GM18873 (cell line): ENCODE measurements around the gene C19orf67.

Source experiments
- ATAC-seq: cut with Tn5 transposase; IDR thresholded peaks from one replicate; pipeline ENCODE4 v1.9.1; 2021; ENCODE audit warnings: mild to moderate bottlenecking, moderate library complexity, moderate number of reproducible peaks; ENCODE audit not compliant: unreplicated experiment, low FRiP score

C19orf67 gene

GRCh38 chr19:14088634-14089411 lies 3.2 kb upstream of the C19orf67 start:
- ATAC-seq: no peak

DNA sequence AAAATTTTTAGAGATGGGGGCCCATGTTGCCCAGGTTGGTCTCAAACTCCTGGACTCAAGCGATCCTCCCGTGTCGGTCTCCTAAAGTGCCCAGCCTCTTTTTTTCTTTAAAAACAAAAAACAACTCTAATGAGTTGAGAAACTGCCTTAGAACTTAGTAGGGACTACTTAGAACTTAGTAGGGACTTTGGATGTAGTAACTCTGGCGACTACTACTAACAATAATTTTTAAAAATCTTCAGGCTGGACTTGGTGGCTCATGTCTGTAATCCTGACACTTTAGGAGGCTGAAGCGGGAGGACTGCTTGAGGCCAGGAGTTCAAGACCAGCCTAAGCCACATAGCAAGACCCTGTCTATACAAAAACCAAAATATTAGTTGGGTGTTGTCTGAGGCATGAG lies 515 bp upstream of the C19orf67 start:
- no peak for ATAC-seq

DNA sequence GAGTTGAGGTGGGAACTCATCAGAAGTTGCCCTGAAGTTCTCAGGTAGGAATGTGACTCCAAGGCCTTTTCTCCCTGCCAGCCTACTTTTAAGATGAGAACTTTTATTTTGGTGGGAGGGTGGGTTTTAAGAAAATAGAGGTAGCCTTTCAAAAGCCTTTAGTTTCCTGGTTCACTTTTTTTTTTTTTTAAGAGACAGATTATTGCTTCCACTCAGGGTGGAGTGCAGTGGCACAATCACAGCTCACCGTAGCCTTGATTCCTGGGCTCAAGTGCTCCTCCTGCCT lies 3.0 kb downstream of the C19orf67 start:
- no peak for ATAC-seq

DNA sequence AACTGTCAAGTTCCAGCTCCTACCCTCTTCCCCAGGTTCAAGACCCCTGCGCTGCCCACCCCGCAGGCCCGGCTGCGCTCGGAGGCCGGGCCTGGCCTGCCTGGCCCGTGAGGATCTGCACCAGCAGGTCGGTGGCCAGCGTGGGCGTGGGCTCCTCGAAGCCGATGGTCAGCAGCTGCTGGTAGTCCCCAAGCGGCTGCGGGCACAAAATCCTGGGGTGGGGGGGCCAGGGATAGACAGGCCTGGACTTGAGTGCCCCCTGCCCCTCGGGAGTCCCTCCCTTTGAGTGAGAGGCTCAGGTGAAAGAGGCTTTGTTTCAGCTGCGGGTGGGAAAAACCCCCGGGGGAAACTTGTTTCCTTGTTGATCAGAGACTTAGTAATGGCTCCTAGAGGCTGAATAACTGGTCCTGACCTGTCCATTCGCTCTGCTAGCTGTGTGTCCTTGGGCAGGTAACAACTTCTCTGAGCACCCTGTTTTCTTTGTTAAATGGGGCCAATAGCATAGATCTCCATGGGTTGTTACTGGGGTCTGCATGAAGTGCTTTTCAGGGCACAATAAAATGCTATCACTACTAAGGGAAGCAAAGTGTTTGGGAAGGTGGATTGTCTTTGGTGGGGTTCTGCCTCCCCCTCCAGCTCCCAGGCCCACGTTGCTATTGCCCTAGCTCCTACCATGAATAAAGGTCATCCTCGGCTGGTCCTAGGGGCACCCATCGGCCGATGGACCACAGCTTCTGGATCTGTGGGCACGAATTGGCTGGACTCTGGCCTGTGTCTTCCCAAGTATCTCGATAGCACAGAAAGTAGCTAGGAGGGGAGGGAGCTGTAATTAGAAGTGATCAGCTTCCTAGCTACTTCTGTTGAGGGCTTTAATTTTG lies 3.5 kb downstream of the C19orf67 start:
- no peak for ATAC-seq

DNA sequence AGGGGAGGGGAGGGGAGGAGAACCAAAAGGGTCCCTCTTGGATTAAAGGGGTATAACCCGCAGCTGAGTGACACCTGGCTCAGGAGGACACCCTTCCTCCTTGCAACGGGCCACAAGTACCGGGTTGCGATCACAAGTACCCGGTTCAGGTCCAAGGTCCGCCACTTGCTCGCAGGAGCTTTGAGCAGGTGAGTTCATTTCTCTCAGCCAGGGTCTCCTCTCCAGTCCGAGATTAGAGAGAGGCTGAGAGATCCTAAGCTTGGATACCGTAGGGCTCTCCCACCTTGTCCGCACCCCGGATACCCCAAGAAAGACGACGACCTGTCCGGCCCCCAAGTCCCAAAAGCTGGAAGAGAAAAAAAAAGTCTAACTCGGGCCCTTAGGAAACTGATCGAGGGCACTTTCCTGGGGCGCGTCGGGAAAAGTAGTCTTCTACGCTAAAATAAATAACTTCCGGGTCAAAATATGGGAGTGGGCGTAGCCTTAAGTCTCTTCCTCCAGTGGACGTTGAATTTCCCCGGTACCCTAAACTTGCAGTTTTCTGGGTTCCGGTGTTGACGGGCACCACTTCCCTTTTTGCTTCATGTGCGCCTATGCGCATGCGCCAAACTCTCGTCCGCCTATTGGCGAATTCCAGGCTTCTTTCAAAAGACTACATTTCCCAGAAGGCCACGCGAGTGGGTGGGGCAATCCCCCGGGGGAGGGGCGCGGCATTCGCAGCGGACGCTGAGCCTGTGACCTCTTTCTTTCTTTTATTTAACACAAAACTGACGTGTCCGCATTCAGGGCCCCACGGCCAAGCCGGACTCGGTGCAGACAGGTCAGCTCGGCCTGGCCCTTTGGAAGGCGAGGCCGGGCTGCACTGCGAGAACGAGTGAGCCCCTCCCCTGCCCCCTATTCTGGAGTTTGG lies 4.4 kb downstream of the C19orf67 start:
- peak; percentile 89 for ATAC-seq

DNA sequence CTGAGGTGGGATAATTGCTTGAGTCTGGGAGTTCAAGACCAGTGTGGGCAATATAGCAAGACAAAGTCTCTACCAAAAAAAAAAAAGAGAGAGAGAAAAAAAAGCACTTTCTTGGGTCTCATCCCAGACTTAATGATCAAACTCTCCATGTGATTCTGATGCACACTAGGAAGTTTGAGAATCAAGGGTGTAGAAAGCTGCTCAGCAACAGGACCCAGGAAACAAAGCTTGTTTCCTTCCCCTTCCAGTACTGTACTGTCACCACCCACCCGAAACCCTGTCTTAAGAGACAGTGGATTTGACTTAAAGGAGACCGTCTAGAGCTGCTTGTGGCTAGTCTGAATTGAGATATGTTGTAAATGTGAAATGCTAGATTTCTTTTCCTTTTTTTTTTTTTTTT lies 7.2 kb downstream of the C19orf67 start:
- ATAC-seq: no peak

DNA sequence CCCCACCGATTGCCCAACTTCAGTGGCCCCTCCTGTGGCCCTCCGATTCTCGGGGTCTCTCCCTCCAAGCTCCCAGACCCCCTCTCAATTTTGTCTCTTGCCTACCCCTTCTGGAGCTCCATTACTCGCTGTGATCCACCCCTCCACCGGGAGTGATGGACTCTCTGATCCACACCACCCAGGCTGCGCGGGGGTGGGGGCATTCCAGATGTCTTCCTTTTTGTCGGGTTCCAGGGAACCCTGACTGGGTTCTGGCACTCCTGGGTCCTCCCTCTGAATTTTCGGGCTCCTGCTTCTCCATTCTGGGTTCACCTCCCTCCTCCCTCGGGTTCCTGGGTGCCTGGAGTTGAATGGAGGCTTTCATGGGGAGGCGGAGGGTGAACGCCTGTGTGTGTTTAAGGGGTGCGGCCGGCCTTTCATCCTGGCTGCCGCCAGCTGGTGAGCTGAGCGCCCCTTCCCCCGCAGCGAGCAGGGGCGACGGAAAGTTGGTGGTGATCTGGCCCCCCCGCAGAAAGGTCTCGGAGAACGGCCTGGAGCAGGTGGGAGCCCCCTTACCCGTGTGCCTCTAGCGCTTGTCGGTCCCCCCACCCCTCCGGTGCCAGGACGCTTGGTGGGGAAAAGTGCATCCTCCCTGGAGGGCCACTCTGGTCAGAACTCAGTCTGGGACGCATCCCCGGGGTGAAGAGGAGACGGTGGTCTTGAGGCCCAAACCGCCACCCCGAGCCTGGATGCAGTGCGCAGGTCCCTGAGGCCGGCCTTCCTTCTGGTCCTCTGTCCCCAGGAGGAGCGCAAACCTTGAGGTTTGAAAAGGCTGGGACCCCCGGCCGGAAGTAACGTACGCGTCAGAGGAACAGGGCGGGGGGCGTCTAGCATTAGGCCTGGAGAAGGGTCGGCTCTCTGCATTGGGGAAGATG lies 11.4 kb downstream of the C19orf67 start:
- no peak for ATAC-seq

GRCh38 chr19:14073261-14073924 lies 12.2 kb downstream of the C19orf67 start:
- no peak for ATAC-seq

GRCh38 chr19:14072535-14073260 lies 12.9 kb downstream of the C19orf67 start, which contains the start of gene MISP3:
TSS of gene MISP3 (plus strand) at chr19:14072786. CDS start at chr19:14073310, 524 bp downstream.
- ATAC-seq: no peak

GRCh38 chr19:14070268-14071050 lies 15.1 kb downstream of the C19orf67 start:
- ATAC-seq: no peak

DNA sequence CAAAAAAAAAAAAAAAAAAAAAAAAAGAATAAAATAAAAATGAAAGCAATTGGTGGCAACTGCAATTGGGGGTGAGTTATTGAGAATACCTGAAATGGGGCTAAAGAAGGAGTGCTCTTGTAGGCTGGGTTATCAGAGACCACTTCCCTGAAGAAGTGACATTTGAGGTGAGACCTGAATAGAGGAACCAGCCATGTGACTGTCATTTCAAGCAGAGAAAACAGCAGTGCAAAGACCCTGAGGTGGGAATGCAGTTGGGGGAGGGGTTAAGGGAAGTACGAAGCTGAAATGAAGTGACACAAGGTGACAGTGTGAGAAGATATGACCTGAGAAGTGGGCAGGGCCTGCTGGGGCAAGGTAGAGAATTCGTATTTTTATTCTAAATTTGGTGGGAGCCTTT lies 19.4 kb downstream of the C19orf67 start:
- no peak for ATAC-seq

- no peak for ATAC-seq
These were observed 22.5 kb downstream of the C19orf67 start for GRCh38 chr19:14063105-14063504.

DNA sequence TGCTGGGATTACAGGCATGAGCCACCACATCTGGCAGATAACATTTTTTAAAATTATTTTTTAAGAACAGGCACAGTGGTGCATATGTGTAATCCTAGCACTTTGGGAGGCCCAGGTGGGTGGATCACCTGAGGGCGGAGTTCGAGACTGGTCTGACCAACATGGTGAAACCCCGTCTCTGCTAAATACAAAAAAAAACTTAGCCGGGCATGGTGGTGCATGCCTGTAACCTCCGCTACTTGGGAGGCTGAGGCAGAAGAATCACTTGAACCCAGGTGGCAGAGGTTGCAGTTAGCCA lies 23.1 kb downstream of the C19orf67 start:
- no peak for ATAC-seq

- no peak for ATAC-seq
These were observed 23.6 kb downstream of the C19orf67 start, which contains the start of gene PALM3 for GRCh38 chr19:14061751-14062557. TSS of gene PALM3 (minus strand) at chr19:14062076. CDS start at chr19:14061980, 96 bp downstream.

GRCh38 chr19:14061081-14061749 lies 24.4 kb downstream of the C19orf67 start:
- ATAC-seq: no peak

DNA sequence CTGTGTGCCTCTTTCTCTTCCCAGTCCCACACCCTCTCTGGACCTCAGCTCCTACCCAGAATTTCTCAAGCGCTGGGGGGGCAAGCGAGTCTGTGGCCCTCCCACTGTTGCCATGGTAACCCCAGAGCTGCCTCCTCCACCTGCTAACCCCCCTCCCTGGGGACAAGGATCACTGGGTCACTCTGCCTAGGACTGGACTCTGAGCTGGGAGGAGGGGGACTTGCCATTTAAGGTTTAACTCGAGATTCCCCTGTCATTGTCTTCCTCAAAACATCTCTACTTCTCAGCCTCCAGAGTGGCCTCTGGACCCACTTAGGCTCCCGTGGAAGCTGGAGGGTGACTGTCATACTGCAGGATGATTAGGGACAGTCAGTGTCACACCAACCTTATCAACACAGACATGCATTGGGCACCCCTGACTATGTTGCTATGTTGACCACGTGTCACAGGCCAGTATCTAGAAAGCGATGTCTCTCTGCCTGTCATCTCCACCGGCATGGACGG lies 25.9 kb downstream of the C19orf67 start:
- ATAC-seq: no peak
